Measurements from ENCODE around the gene SKI.
"Not testable (repeated sequence)": the region's sequence is repeated elsewhere in the genome, so short reads cannot be mapped to it uniquely, and the experiment has no call there.

The SKI gene

GRCh38 chr1:2240270-2241156 is 12.4 kb downstream of the SKI start:
- POLR2A ChIA-PET, result no interaction called here
- no peak for TF ChIP-seq CTBP1 (IDR thresholded peaks at IDR 0.05; ENCODE audit: borderline replicate concordance)
- no peak for TF ChIP-seq FOXA1 (IDR thresholded peaks at IDR 0.05)
- TF ChIP-seq L3MBTL2 (conservative IDR thresholded peaks at IDR 0.05), result no peak
- no peak for TF ChIP-seq HDGF (IDR thresholded peaks at IDR 0.05; ENCODE audit: borderline replicate concordance)
- no peak for TF ChIP-seq ELF4 (IDR thresholded peaks at IDR 0.05)
- no peak for TF ChIP-seq PKNOX1 (IDR thresholded peaks at IDR 0.05)
- no peak for TF ChIP-seq FOXK2 (IDR thresholded peaks at IDR 0.05)
- no peak for TF ChIP-seq LEF1 (IDR thresholded peaks at IDR 0.05; ENCODE audit: borderline replicate concordance)
- CTCF ChIA-PET, result interaction anchor here (0.7 kb wide), 1 partner anchor 11 kb away, joined by 6 read pairs; no protein-coding TSS in a partner anchor
- no peak for DNase-seq (ENCODE audit: extremely low spot score)

GRCh38 chr1:2241820-2242219 is 13.7 kb downstream of the SKI start:
- no peak for DNase-seq (ENCODE audit: extremely low spot score)
- ChIA-PET POLR2A (no interaction called here), CTCF (interaction anchor here (0.9 kb wide), 1 partner anchor 10 kb away, joined by 3 read pairs; no protein-coding TSS in a partner anchor)
- TF ChIP-seq FOXK2 (IDR thresholded peaks at IDR 0.05) (no peak), PKNOX1 (IDR thresholded peaks at IDR 0.05) (no peak), L3MBTL2 (conservative IDR thresholded peaks at IDR 0.05) (no peak), LEF1 (IDR thresholded peaks at IDR 0.05; ENCODE audit: borderline replicate concordance) (no peak), FOXM1 (IDR thresholded peaks at IDR 0.05; ENCODE audit: borderline replicate concordance) (no peak)

- CTCF ChIA-PET, result no interaction called here
- TF ChIP-seq ELF4 (IDR thresholded peaks at IDR 0.05), result no peak
- TF ChIP-seq FOXA1 (IDR thresholded peaks at IDR 0.05), result no peak
- no peak for TF ChIP-seq SUZ12 (IDR thresholded peaks at IDR 0.05)
- no peak for TF ChIP-seq TARDBP (IDR thresholded peaks at IDR 0.05)
- TF ChIP-seq ARNT (IDR thresholded peaks at IDR 0.05), result no peak
- TF ChIP-seq NFRKB (IDR thresholded peaks at IDR 0.05), result no peak
- no peak for TF ChIP-seq ZNF384 (IDR thresholded peaks at IDR 0.05)
- no peak for TF ChIP-seq HDGF (IDR thresholded peaks at IDR 0.05; ENCODE audit: borderline replicate concordance)
- no peak for DNase-seq (ENCODE audit: extremely low spot score)
- POLR2A ChIA-PET, result no interaction called here
These were observed 15.0 kb downstream of the SKI start for GRCh38 chr1:2242814-2243725.

- CTCF ChIA-PET, POLR2A ChIA-PET: not testable (repeated sequence)
These were observed 18.9 kb downstream of the SKI start for GRCh38 chr1:2247045-2247394.

GRCh38 chr1:2247760-2248126 is 19.6 kb downstream of the SKI start:
- ChIA-PET CTCF (no interaction called here), POLR2A (no interaction called here)
- DNase-seq (ENCODE audit: extremely low spot score), result no peak
- TF ChIP-seq FOXK2 (IDR thresholded peaks at IDR 0.05) (no peak), FOXA1 (IDR thresholded peaks at IDR 0.05) (no peak), ELF4 (IDR thresholded peaks at IDR 0.05) (no peak), BHLHE40 (IDR thresholded peaks at IDR 0.05; ENCODE audit: borderline replicate concordance) (no peak), LEF1 (IDR thresholded peaks at IDR 0.05; ENCODE audit: borderline replicate concordance) (no peak), ARNT (IDR thresholded peaks at IDR 0.05) (no peak), SP1 (IDR thresholded peaks at IDR 0.05) (no peak), CTBP1 (IDR thresholded peaks at IDR 0.05; ENCODE audit: borderline replicate concordance) (no peak), ZNF384 (IDR thresholded peaks at IDR 0.05) (no peak), TARDBP (IDR thresholded peaks at IDR 0.05) (no peak), NFRKB (IDR thresholded peaks at IDR 0.05) (no peak), HDGF (IDR thresholded peaks at IDR 0.05; ENCODE audit: borderline replicate concordance) (no peak), L3MBTL2 (conservative IDR thresholded peaks at IDR 0.05) (no peak)

More at GRCh38 chr1:2247045-2247394, 18.9 kb downstream of the SKI start:
- not testable (repeated sequence) for DNase-seq (ENCODE audit: extremely low spot score)

- TF ChIP-seq LEF1 (IDR thresholded peaks at IDR 0.05; ENCODE audit: borderline replicate concordance), result no peak
- no peak for TF ChIP-seq L3MBTL2 (conservative IDR thresholded peaks at IDR 0.05)
- TF ChIP-seq BHLHE40 (IDR thresholded peaks at IDR 0.05; ENCODE audit: borderline replicate concordance), result no peak
- TF ChIP-seq TARDBP (IDR thresholded peaks at IDR 0.05), result no peak
- DNase-seq (ENCODE audit: extremely low spot score), result no peak
- ChIA-PET POLR2A (no interaction called here), CTCF (no interaction called here)
These were observed 20.2 kb downstream of the SKI start for GRCh38 chr1:2248127-2248826.
